ENCODE measurements around the gene GABRG3. TPM values are rescaled to one million over a fixed set of nuclear protein-coding genes. Genes with fewer than 3 reads are reported as not detected.

The GABRG3 gene
- total RNA-seq, 4 donors from 2014 or later = 0.67 to 3.0 TPM; not detected in 2

DNA sequence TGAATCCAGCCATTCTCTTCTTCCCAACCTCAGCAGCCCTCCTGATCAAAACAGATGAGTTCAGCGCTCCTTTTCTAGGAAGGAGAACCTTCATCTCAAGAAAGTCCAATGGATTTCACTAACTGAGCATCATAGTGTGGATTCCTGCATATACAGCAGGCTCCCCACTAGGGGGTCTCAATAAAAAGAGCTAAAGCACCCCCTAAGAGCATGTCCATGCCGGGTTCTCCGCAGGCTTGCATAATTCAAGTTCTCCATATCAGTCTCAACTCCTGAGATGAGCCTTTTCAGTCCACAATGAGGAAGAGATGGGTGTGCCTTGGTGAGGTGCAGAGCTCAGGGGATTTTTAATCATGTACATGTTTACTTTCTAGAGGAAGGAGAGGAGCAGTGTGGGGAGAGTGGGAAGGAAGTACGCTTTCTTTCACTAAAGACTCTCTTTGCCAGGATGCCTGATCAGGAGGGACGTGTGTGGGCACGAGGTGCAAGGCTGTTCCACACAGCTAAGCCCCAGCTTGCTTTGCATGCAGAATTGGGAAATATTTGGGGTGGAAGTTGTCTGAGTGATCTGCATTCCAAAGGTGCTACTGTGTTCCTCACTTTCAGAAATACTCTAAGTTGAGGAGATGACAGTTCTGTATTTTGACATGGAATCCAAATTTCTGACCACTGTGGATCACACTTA, 564.6 kb downstream of the GABRG3 start:
- Histone ChIP-seq H3K36me3 (no peaks in the 10 kb centered on the region), H3K4me1 (peaks cover 0 to 8% of the 10 kb centered on the region in 2 donors), H3K9me3 (no peaks in the 10 kb centered on the region), H3K4me3 (replicated peaks in 1 of 3) (no peak overlapping the region), H3K27ac (no peak overlapping the region), H3K27me3 (no peaks in the 10 kb centered on the region)
- no peak for DNase-seq
- intact Hi-C loops (cut with DNase I) = no loop called here
- TF ChIP-seq CTCF (IDR thresholded peaks at IDR 0.05) (no peak), POLR2A (IDR thresholded peaks at IDR 0.05) (no peak)
- 82 to 92% methylated on average over 6 of the region's 6 CpGs for WGBS, 2 donors

- TF ChIP-seq CTCF (IDR thresholded peaks at IDR 0.05) (no peak), POLR2A (IDR thresholded peaks at IDR 0.05) (no peak)
- intact Hi-C loops (cut with DNase I) = no loop called here
- Histone ChIP-seq H3K27me3 (no peaks in the 10 kb centered on the region), H3K9me3 (no peaks in the 10 kb centered on the region), H3K27ac (no peak overlapping the region), H3K4me3 (replicated peaks in 1 of 3) (no peak overlapping the region), H3K36me3 (no peaks in the 10 kb centered on the region), H3K4me1 (peaks cover 3 to 8% of the 10 kb centered on the region in 2 donors)
- WGBS, 2 donors = 32 to 46% methylated on average over 3 of the region's 3 CpGs
- peak; percentile 20 for DNase-seq
Observed at GRCh38 chr15:27538325-27538724, 567.3 kb downstream of the GABRG3 start.

DNA sequence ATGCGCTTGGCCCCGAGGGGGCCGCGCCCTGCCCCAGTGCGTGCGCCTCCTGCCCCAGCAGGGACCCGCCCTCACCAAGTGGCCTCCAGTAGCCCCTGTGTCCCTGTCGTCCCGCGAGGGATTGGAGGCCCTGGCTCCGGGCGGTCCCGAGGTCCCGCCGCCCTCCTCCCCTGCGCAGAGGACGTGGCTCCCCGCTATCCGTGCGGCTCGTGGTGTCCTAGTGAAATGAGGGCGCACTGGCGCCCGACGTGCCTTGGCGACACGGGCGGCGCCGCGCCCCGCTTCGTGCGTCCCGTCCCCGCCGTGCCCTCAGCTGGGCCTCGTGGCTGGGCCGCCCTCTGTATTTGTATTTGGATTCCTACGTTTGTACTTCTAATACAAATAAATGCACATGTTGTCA, 570.6 kb downstream of the GABRG3 start:
- TF ChIP-seq POLR2A (IDR thresholded peaks at IDR 0.05) (no peak), CTCF (IDR thresholded peaks at IDR 0.05) (no peak)
- Histone ChIP-seq H3K4me1 (peaks cover 2 to 3% of the 10 kb centered on the region in 2 donors), H3K4me3 (replicated peaks in 1 of 3) (no peak overlapping the region), H3K27ac (no peak overlapping the region), H3K27me3 (no peaks in the 10 kb centered on the region), H3K9me3 (no peaks in the 10 kb centered on the region), H3K36me3 (no peaks in the 10 kb centered on the region)
- intact Hi-C loops (cut with DNase I) = no loop called here
- no peak for DNase-seq
- 94 to 97% methylated on average over 32 to 39 of the region's 40 CpGs for whole genome bisulfite sequencing, 2 donors

DNA sequence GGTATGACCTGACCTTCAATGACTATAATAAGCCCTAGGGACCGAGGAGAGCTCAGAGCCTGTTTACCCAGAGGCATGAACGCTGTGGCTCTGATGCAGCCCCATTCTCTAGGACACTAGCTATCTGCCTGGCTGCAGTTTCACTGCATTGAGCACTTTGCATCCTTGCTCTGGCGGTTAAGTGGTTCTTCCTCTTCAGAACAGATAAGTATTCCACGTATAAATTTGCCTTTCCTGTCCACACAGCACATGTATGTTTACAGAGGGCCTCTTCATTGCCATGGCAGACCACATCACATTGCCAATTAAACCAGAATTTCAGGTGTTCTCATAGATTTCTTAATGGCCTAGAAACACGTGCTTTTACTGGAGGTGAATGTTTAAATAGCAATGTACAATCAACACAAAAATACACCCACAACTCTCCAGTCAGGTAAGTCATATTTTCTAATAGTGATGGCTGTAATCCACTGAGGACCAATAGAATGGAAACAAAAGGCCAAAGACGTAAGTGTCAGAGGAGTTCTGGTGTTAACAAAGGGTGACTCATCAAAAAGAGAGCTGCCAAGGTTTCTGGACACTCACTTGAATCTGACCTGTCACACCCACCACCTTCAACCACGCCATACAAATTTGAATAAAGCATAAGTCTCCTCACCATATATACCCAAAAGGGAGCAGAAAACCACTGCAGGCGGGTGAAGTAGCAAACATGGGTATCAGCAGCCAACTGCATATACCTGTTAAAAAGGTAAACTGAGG, 574.7 kb downstream of the GABRG3 start:
- no peak for TF ChIP-seq CTCF (IDR thresholded peaks at IDR 0.05)
- no peak for TF ChIP-seq POLR2A (IDR thresholded peaks at IDR 0.05)
- WGBS, 2 donors = 59 to 61% methylated on average over 8 of the region's 8 CpGs
- no peak for DNase-seq

GRCh38 chr15:27549746-27550145, 578.8 kb downstream of the GABRG3 start:
- no peak for DNase-seq
- Histone ChIP-seq H3K27me3 (no peaks in the 10 kb centered on the region), H3K9me3 (no peaks in the 10 kb centered on the region), H3K27ac (no peak overlapping the region), H3K4me3 (replicated peaks in 1 of 3) (no peak overlapping the region), H3K4me1 (no peaks in the 10 kb centered on the region), H3K36me3 (no peaks in the 10 kb centered on the region)
- WGBS, 2 donors = 75 to 91% methylated on average over 4 of the region's 4 CpGs
- intact Hi-C loops (cut with DNase I) = no loop called here
- TF ChIP-seq POLR2A (IDR thresholded peaks at IDR 0.05) (no peak), CTCF (IDR thresholded peaks at IDR 0.05) (no peak)

More for the DNA sequence above, 574.7 kb downstream of the GABRG3 start:
- no peaks in the 10 kb centered on the region for H3K36me3 ChIP-seq
- no peak overlapping the region for H3K4me3 ChIP-seq (replicated peaks in 1 of 3)
- intact Hi-C loops (cut with DNase I) = no loop called here
- peaks cover 0 to 3% of the 10 kb centered on the region in 2 donors for H3K4me1 ChIP-seq
- no peaks in the 10 kb centered on the region for H3K27me3 ChIP-seq
- H3K9me3 ChIP-seq = no peaks in the 10 kb centered on the region
- H3K27ac ChIP-seq = no peak overlapping the region
